ENCODE measurements around the gene HSPH1. TPM values are rescaled to one million over a fixed set of nuclear protein-coding genes. Genes with fewer than 3 reads are reported as not detected.

Gene HSPH1
- total RNA-seq, 1 donor from 2014 or later = 53.4 TPM

- no peak for DNase-seq (ENCODE audit: low read depth in 2 of 2)
These were observed 30.2 kb downstream of the HSPH1 start for GRCh38 chr13:31131470-31131961.

GRCh38 chr13:31129419-31129818 lies 32.3 kb downstream of the HSPH1 start:
- DNase-seq (ENCODE audit: low read depth in 2 of 2) = no peak

- no peak for DNase-seq (ENCODE audit: low read depth in 2 of 2)
These were observed 37.5 kb downstream of the HSPH1 start for GRCh38 chr13:31124204-31124603.

GRCh38 chr13:31122544-31123260 lies 39.0 kb downstream of the HSPH1 start:
- DNase-seq (ENCODE audit: low read depth in 2 of 2) = no peak

GRCh38 chr13:31122143-31122542 lies 39.6 kb downstream of the HSPH1 start:
- no peak for DNase-seq (ENCODE audit: low read depth in 2 of 2)

- no peak for DNase-seq (ENCODE audit: low read depth in 2 of 2)
These were observed 40.1 kb downstream of the HSPH1 start for GRCh38 chr13:31121379-31122140.

- no peak for DNase-seq (ENCODE audit: low read depth in 2 of 2)
These were observed 41.6 kb downstream of the HSPH1 start for GRCh38 chr13:31119966-31120700.

- no peak for DNase-seq (ENCODE audit: low read depth in 2 of 2)
These were observed 42.2 kb downstream of the HSPH1 start for GRCh38 chr13:31119526-31119925.

GRCh38 chr13:31116224-31116623 lies 45.5 kb downstream of the HSPH1 start:
- DNase-seq (ENCODE audit: low read depth in 2 of 2) = no peak

GRCh38 chr13:31115616-31116015 lies 46.1 kb downstream of the HSPH1 start:
- DNase-seq (ENCODE audit: low read depth in 2 of 2) = no peak

GRCh38 chr13:31114641-31115040 lies 47.1 kb downstream of the HSPH1 start:
- no peak for DNase-seq (ENCODE audit: low read depth in 2 of 2)

- DNase-seq (ENCODE audit: low read depth in 2 of 2) = no peak
These were observed 50.6 kb downstream of the HSPH1 start for GRCh38 chr13:31111136-31111535.

- DNase-seq (ENCODE audit: low read depth in 2 of 2) = no peak
These were observed 51.1 kb downstream of the HSPH1 start for GRCh38 chr13:31110617-31111016.

GRCh38 chr13:31110169-31110568 lies 51.5 kb downstream of the HSPH1 start:
- DNase-seq (ENCODE audit: low read depth in 2 of 2) = no peak

- DNase-seq (ENCODE audit: low read depth in 2 of 2) = no peak
These were observed 54.6 kb downstream of the HSPH1 start for GRCh38 chr13:31107109-31107508.

- DNase-seq (ENCODE audit: low read depth in 2 of 2) = no peak
These were observed 55.8 kb downstream of the HSPH1 start for GRCh38 chr13:31105856-31106255.

GRCh38 chr13:31105020-31105795 lies 56.5 kb downstream of the HSPH1 start:
- no peak for DNase-seq (ENCODE audit: low read depth in 2 of 2)

GRCh38 chr13:31102905-31103304 lies 58.8 kb downstream of the HSPH1 start:
- DNase-seq (ENCODE audit: low read depth in 2 of 2) = no peak

GRCh38 chr13:31101472-31102170 lies 60.1 kb downstream of the HSPH1 start:
- DNase-seq (ENCODE audit: low read depth in 2 of 2) = peak; percentile 7 to 67

GRCh38 chr13:31100721-31101120 lies 61.0 kb downstream of the HSPH1 start:
- DNase-seq (ENCODE audit: low read depth in 2 of 2) = peak in 1 of 2 donors; percentile 32

Data from lung microvascular endothelial cell (primary cell).